CD4-positive, alpha-beta T cell treated with Interleukin-4 for 4 hours (primary cell): Measurements from ENCODE around the gene FGF2.
"Not testable (repeated sequence)": the region's sequence is repeated elsewhere in the genome, so short reads cannot be mapped to it uniquely, and the experiment has no call there.

ENCODE experiments used
- DNase-seq: peaks from one replicate; pipeline ENCODE4 v3.0.0-alpha.2; 2020

The FGF2 gene

DNA sequence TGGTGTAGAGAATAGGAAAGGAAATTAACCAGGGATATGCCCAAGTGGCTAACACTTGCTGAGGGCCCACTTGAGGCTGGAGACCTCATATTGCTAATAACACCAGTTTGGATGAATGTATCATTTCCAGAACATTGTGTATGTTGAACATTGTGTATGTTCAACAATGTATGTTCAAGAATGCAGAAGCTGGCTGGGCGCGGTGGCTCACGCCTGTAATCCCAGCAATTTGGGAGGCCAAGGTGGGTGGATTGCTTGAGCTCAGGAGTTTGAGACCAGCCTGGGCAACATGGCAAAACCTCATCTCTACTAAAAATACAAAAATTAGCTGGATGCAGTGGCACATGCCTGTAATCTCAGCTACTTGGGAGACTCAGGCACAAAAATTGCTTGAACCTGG lies 23.2 kb downstream of the FGF2 start:
- DNase-seq, result not testable (repeated sequence)

DNA sequence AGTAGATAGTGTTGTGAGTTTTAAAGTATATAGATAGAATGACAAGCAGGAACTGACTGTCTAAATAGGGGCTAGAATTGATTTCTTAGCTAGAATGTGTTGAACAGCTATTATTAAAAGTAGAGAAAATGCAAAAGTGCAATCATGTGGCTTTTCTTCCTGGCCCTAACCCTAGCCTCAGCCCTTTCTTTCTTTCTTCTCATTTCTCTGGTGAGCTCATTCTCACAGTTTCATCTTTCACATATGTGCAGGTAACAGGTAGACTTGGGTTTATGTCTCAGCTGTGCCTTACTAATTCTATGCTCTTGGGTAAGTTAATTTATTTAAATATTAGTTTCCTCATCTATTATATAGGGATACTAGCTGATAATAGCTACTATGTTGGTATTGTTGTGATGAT lies 24.9 kb downstream of the FGF2 start:
- no peak for DNase-seq

DNA sequence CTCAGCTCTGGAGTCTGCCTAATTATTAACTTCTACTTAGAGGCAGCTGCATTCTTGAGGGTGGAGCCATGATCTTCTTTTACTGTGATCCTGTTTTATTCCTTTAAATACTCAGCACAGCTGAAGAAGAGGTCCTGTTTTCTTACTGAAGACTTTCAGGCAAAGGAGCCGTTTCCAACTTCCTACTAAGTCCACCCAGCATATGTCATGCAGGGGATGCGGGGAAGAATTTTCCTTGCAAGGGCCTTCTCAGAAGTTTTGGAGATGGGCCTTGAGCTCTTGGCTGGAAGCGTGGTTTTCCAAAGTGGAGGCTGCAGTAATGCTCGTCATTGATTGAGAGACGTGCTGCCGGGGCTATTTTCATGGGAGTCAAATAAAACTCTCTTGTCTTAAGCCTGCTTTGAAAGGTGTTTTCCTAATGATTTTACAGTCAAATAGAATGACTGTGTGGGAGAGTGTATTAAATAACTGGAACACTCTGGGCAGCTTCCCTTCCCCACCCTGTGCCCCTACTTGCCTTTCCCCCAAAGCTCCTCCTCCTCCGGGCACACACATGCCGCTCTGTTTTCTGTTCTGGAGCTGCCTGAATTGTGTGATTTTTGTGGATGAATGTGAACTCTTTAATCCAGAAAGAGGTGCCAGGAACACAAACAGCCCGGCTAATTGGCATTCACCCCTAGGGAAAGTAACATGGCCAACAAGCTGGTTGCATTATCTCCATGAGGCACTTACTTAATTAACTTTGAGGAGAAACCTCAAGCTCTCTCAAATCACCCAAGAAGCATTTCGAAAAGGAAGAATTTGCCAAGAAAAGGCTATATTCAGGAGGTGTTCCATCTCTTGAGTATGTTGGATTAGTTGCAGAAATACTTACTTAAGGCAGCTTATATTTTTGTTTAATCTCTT lies 28.1 kb downstream of the FGF2 start:
- no peak for DNase-seq

DNA sequence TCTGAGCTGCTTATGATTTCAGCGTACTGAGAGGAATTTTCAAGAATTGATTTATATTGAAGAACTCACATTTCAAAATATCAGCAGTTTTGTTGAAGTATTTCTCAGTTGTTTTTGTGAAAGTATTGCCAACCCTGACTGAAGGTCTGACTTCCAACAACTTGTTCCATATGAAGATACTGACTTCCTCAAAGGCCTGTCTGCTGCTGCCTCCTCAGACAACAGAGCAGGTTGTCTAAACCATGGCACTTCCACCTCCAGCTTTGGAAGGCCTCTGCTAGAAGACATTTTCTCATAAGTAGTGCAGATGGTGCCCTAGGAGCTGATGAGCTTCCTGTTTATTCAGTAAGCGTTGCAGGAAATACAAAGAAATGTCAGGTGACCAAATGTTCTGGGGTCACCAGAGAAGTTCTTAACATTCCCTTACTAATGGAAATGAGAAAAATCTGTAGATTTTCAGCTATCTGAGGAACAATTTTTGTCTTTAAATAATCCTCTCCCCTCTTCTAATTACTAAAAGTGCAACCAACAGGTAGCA lies 28.8 kb downstream of the FGF2 start:
- DNase-seq, result no peak

DNA sequence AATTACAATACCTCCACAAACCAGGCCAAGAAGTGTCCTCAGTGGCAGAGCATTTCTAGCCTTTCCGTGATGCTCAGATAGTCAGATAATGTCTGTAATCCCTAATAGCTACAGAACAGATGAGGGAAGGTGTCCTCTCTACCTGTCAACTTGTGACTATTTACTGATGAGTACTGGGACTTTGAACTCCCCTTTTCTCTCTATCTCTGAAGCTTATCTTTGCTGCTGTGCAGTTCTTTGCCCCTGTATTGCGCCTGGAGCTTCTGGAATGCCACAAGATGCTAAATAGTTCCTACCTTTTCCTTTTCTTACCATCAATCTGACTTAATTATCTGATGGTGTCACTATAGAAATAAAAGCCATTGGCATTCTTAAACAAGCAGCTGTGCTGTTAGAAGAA lies 30.5 kb downstream of the FGF2 start:
- DNase-seq, result no peak

DNA sequence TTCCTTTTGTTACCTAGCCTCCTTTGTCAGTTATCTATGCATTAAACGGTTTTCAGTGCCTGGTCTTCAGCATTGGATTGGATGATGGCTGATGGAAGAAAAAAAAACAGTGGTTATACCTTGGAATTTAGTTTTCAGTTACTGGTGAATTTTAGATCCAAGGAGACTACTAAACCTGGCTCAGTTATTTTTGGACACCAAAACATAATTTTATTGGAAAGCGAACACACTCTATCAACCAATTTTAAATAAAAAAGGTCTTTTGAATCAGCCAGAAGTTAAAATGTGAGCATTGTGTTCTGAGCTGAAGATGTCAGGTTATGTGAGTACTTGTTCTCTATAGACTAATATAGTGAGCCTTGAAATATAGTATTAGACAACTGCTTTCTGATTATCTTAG lies 32.1 kb downstream of the FGF2 start:
- no peak for DNase-seq

DNA sequence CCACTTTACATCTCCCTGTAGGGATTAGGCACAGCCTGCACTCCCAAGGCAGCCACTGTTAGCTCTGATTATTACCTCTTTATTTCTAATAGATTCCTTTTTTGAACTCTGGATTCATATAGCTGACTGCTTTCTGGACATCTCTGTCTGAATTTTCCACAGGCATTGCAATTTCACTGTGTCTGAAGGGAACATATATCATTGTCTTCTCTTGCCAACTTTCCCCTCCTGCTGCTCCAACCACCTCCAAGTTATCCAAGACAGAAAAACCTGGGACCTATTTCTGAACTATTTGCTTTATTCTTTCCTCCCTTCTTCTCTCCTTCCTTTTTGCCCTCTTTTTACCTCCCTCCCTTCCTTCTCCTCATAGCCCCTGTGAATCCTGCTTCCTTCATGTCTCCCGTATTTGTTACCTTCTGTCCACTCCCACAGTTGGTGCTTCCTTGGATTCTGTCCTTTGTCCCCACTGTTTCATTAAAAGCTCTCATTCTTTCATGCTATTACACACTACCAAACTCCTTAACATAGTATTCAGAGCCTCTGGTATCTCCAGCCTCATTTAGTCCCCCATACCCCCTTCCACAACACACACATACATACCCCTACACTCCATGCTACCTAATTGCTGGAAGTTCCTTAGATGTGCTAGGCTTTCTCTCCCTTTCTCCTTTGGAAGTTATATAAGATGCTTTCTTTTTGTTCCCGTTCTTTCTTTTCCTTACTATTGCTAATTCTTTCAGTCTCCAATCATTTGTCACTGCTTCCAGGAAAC lies 34.7 kb downstream of the FGF2 start:
- DNase-seq, result no peak

DNA sequence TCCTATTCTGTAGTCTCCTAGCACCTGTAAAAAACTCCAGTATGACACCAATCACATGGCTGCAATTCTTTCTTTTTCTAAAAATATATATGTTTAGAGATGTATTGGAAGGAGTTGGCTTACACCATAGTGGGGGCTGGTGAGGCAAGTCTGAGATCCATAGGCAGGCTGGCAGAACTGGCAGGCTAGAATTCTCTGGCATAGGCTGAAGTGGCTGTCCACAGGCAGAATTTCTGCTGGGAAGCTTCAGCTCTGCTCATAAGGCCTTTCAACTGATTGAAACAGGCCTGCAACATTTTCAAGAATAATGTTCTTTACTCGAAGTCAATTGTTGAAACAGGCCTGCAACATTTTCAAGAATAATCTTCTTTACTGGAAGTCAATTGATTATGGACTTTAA lies 37.0 kb downstream of the FGF2 start:
- DNase-seq, result no peak

DNA sequence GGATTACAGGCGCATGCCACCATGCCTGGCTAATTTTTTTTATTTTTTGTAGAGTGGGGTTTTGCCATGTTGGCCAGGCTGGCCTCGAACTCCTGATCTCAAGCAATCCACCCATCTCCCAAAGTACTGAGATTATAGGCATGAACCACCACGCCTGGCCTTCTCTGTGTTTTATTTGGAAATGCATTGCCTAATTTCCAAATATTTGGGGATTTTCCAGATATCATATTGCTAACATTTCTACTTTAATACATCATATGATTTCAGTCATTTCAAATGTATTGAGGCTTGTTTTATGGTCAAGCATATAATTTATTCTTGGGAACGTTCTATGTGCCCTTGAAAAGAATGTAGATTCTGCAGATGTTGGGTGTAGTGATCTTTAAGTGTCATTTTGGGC lies 38.8 kb downstream of the FGF2 start:
- DNase-seq, result no peak

DNA sequence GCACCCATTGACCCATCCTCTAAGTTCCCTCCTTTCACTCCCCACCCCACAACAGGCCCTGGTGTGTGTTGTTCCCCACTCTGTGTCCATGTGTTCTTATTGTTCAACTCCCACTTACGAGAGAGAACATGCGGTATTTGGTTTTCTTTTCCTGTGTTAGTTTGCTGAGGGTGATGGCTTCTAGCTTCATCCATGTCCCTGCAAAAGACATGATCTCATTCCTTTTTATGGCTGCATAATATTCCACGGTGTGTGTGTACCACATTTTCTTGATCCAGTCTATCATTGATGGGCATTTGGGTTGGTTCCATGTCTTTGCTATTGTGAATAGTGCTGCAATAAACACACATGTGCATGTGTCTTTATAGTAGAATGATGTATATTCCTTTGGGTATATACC lies 41.6 kb downstream of the FGF2 start:
- not testable (repeated sequence) for DNase-seq

DNA sequence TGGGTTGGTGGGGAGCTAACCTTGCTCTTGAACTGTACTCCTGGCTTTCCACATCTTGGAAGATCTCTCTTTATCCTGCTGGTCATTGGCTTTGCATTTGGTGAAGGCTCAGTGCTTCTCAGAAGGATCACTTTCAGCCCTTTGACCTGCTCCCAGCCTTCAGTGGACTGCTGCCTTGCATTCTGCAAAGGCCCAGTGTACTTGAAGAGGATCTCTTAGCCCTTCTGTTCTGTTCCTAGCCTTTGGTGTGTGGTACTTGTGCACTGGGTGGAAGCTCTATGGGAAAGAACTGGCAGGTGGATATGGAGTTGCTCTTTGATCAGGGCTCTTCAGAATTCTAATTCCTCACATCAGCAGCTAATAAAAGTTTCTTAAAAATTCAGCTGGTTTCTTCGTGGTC lies 46.5 kb downstream of the FGF2 start:
- DNase-seq, result no peak

DNA sequence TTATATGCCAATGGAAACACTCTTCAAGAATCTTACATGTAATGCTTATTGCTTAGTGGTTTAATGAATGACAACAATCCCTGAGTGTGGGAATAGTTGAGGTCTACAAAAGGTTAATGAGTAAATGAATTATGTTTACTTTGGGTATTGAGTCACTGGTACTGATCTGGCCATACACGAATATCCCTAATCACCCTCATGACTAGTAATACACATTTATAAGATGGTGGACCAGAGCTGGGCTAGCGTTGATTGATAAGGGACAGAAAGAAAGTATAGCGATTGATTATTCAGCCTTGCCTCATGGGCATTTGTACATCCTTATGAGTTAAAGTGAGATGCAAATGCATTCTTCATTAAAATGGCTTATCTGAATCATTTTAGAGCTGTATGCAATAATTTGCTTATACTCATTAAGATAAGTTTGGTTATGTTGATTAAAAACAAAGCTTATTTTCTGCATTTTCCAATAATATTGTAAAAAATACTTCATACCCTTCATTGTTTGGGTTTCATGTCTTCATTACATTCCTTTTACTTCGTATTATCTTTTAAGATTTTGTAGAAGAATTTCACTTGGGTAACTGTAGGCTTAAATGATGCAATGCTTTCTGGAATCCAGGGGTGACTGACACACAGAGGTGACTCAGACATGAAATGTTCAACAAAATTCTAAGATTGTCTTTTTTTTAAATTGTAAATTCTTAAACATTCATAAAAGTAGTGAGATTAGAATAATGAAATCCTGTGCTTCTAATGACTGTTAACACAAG lies 47.4 kb downstream of the FGF2 start:
- no peak for DNase-seq

DNA sequence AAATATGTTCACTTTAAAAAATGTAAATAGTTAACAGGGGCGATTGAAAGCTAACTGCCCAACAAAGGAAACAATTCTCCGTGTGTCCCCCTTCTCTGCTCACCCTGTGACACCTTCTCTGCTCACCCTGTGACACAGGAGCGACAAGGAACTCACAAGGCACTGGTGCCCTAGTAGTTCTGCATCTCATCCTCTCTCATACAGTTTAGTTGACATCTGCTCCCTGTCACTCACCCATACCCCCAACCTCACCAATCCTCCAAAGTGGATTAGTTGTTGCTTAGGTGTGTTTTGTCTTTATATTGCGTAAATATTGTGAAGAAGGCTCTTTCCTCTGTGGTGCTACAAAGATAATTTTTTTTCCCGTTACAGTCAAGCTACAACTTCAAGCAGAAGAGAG lies 49.3 kb downstream of the FGF2 start:
- DNase-seq, result no peak

DNA sequence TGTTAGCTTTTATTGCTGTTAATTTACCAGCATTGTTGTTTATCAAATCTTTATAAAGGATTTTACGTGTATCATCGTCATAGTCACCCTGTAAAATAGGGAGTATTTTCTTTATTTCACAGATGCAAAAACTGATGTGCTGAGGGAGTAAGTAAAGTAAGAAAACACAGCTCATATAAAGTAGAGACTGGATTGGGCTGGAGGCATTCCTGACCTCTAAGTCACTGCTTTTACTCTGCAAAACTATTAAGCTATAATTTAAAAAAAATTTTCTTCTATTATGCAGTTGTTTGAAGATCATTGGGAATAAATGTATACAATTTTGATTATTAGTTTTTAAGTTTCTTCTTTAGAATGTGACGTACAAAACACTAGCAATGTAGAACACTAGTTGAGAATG lies 49.8 kb downstream of the FGF2 start:
- DNase-seq, result no peak

DNA sequence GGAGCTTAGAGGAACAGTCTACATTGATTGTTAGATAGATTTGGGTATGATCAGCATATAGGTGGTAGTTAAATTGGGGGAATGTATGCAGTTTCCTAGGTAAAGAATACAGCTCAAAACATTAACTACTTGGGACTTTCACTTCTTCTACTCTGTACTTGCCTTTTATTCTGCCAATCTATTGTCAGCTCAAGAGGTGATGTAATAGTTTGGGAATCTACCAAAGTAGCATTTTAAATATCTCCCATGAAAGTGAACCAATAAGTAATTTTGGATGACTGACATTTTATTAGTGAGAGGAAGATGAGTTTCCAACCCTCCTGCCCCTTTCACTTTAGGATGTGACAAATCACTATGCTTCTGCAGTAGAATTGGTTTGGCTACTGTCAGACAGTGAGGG lies 52.4 kb downstream of the FGF2 start:
- no peak for DNase-seq

DNA sequence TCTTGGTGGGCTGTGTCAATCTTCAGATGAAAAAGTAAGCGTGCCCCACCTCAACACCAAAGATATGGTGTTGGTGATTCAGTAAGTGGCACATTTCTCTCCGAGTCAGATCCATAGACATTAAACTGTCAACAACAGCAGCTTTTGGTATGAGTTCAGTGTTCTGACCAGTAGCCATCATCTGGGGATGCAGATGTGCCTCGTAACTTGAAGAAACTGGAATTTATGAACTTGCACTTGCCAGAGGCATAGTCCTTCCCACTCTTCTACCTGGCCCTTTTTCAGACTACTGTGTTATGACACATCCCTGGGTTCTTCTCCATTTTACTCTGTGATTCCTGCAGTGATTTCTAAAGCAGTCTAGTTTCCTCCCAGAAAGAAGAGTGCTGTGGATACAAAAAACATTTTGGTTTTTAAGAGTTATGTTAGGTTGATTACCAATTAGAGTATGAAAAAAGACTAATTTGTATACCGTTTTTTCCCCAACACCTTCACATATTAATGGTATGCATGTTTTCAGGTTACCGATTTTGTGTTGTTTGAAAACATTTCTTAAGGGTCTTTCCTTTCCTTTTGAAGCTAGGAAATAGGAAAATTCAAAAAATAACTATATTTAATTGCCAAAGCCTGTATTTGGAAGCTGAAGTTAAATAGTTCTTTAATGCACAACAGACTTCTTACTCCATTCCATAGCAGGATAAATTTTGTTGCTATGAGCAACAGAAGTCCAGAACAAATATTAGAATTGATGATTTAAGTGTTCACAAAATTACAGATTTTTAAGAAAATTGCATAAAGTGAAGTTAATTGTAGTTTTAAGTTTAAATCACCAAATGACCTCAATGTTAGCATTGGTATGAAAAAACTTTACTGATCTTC lies 56.5 kb downstream of the FGF2 start:
- no peak for DNase-seq

DNA sequence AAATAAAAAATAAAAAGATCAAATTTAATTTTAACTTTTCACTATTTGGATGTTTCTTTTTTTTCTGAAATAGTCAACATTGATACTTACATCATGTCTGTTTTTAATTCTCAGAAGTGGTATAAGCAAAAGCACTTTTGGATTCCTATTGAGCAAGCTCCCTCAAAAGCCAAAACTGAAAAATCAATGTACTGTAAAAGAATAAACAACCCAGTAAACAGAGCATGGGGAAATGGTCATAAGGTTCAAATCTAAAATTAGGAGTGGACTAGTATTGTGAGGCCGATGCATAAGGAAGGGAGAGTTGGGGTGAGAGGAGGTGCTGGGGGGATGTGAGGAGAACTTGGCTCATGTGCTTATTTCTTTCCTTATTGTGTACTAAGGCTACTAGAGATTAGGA lies 57.9 kb downstream of the FGF2 start:
- DNase-seq, result no peak

DNA sequence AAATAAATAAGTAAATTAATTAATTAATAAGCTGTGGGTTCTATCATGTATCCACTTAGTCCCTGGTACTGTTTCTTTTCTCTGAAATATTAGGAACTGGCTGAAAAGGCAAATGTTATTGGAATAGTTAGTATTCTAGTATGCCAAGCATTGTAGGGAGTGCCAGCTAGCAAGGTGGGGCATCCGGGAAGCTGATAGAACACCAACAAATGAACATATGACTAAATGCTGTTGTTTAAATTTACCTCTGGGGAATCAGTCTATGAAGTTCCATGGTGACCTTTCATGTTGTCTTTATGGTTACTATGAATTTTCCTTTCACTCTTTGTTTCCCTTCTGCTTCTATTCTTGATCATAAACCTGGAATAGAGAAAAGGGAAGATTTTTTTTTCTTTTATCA lies 63.1 kb downstream of the FGF2 start:
- DNase-seq, result no peak

DNA sequence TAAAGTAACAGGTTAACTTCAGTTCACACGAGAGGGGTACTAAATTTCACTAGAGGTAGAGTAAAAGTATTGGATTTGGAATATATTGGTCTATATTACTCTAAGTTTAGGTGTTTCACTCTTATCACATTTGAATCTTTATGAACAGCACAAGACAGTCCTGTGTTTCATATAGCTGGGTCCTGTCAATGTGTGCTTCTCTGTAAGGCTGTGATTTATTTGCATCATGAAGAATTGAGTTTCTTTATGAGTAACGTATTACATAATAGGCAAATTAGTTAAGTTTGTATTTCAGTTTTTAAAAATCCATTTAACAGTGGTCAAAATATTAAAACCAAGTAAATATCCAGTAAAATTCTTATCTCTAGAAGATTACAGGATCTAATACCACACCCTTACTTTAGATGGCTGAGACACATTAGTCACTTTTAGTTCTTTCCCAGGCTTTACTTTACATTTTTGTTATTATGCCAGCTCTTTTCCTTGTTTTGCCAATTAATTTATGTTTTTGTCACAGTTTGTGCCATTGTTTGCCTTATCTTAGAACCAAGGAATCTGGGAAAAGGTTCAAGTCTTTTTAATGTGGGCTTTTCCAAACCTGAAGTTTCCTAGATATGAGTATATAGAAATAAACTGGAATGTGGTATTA lies 63.6 kb downstream of the FGF2 start:
- DNase-seq, result no peak

DNA sequence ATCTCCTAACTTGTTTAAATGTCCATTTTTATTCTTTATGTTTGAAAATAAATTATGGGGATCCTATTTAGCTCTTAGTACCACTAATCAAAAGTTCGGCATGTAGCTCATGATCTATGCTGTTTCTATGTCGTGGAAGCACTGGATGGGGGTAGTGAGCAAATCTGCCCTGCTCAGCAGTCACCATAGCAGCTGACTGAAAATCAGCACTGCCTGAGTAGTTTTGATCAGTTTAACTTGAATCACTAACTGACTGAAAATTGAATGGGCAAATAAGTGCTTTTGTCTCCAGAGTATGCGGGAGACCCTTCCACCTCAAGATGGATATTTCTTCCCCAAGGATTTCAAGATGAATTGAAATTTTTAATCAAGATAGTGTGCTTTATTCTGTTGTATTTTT lies 68.2 kb downstream of the FGF2 start:
- no peak for DNase-seq

DNA sequence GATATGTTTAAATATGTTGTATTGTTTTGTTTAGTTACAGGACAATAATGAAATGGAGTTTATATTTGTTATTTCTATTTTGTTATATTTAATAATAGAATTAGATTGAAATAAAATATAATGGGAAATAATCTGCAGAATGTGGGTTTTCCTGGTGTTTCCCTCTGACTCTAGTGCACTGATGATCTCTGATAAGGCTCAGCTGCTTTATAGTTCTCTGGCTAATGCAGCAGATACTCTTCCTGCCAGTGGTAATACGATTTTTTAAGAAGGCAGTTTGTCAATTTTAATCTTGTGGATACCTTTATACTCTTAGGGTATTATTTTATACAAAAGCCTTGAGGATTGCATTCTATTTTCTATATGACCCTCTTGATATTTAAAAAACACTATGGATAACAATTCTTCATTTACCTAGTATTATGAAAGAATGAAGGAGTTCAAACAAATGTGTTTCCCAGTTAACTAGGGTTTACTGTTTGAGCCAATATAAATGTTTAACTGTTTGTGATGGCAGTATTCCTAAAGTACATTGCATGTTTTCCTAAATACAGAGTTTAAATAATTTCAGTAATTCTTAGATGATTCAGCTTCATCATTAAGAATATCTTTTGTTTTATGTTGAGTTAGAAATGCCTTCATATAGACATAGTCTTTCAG lies 68.8 kb downstream of the FGF2 start:
- no peak for DNase-seq
